Peyer's patch (tissue), 4 donors: Measurements from ENCODE around the gene EVPL. TPM values are rescaled to one million over a fixed set of nuclear protein-coding genes. Genes with fewer than 3 reads are reported as not detected.

Experiments used
- DNase-seq, 3 donors: peaks; one replicate each; pipeline ENCODE4 v3.0.0-alpha.2; 2017 to 2019
- H3K27ac ChIP-seq, 4 donors: fragments of 200-600 bp; sonication (generic); one replicate each; pipeline ENCODE4 v1.5.1; 2016 to 2019
- H3K27me3 ChIP-seq, 2 donors: fragments of 200-600 bp; sonication (generic); one replicate each; pipeline ENCODE4 v1.5.1; 2019
- H3K36me3 ChIP-seq, 3 donors: fragments of 200-600 bp; sonication (generic); one replicate each; pipeline ENCODE4 v1.5.1; 2016 to 2019
- H3K4me1 ChIP-seq, 4 donors: fragments of 200-600 bp; sonication (generic); one replicate each; pipeline ENCODE4 v1.5.1; 2016 to 2019
- H3K4me3 ChIP-seq, 4 donors: fragments of 200-600 bp; sonication (generic); 1 replicate in 3 of 4; 2 replicates in 1 of 4; pipeline ENCODE4 v1.5.1; 2016 to 2019; ENCODE audit warnings: mild to moderate bottlenecking in 1 of 4
- H3K9me3 ChIP-seq, 4 donors: fragments of 200-600 bp; sonication (generic); one replicate each; pipeline ENCODE4 v1.5.1; 2016 to 2019; ENCODE audit warnings: mild to moderate bottlenecking in 1 of 4
- POLR2A ChIP-seq, 2 donors: fragments of 450-650 bp; IDR thresholded peaks; one replicate each; pipeline ENCODE4 v1.5.1; 2017; ENCODE audit warnings: antibody characterized with exemption in 2 of 2, mild to moderate bottlenecking in 2 of 2, moderate library complexity in 2 of 2
- total RNA-seq, 4 donors: library from RNA; depleted of rRNA; stranded (reverse); fragments of >200 nt; gene quantifications; one replicate each; pipeline ENCODE4 v1.1.0, GENCODE V29; 2016
- TF ChIP-seq, protein P1 (sequence below), 6 experiments: fragments of 450-650 bp in 4 of 6; fragments of 200-600 bp in 2 of 6; sonication (generic) in 1 of 6; IDR thresholded peaks; one replicate each; pipeline ENCODE4 v1.5.1; 2017 to 2019; ENCODE audit warnings: antibody characterized with exemption in 6 of 6, mild to moderate bottlenecking in 3 of 6, moderate library complexity in 1 of 6

Gene EVPL
- total RNA-seq, 4 donors from 2014 or later: 26.4 to 87.8 (median 55.0) TPM

DNA sequence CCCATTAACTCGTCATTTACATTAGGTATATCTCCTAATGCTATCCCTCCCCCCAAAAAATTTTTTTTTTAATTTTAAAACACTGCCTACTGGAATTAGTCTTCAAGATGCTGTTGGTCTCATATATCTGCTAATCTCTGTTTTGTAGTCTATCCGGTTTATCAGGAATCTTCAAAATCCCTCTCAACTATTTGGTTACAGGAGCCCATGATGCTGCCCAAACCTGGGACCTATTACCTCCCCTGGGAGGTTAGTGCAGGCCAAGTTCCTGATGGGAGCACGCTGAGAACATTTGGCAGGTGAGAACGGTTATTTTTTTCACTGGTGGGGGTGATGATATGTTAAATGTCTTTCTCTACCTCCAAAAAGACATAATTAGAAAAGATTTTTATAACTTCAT, 41.1 kb downstream of the EVPL start:
- no peaks in the 10 kb centered on the region for H3K9me3 ChIP-seq
- H3K4me1 ChIP-seq: peaks cover 0 to under 1% (median 0%) of the 10 kb centered on the region in 4 donors
- H3K27ac ChIP-seq: no peak overlapping the region
- no peak overlapping the region for H3K4me3 ChIP-seq
- no peaks in the 10 kb centered on the region for H3K36me3 ChIP-seq
- no peaks in the 10 kb centered on the region for H3K27me3 ChIP-seq
- DNase-seq: no peak
- no peak for TF ChIP-seq POLR2A (IDR thresholded peaks at IDR 0.05)
- TF ChIP-seq, protein P1, sequence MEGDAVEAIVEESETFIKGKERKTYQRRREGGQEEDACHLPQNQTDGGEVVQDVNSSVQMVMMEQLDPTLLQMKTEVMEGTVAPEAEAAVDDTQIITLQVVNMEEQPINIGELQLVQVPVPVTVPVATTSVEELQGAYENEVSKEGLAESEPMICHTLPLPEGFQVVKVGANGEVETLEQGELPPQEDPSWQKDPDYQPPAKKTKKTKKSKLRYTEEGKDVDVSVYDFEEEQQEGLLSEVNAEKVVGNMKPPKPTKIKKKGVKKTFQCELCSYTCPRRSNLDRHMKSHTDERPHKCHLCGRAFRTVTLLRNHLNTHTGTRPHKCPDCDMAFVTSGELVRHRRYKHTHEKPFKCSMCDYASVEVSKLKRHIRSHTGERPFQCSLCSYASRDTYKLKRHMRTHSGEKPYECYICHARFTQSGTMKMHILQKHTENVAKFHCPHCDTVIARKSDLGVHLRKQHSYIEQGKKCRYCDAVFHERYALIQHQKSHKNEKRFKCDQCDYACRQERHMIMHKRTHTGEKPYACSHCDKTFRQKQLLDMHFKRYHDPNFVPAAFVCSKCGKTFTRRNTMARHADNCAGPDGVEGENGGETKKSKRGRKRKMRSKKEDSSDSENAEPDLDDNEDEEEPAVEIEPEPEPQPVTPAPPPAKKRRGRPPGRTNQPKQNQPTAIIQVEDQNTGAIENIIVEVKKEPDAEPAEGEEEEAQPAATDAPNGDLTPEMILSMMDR (IDR thresholded peaks at IDR 0.05): no peak

DNA sequence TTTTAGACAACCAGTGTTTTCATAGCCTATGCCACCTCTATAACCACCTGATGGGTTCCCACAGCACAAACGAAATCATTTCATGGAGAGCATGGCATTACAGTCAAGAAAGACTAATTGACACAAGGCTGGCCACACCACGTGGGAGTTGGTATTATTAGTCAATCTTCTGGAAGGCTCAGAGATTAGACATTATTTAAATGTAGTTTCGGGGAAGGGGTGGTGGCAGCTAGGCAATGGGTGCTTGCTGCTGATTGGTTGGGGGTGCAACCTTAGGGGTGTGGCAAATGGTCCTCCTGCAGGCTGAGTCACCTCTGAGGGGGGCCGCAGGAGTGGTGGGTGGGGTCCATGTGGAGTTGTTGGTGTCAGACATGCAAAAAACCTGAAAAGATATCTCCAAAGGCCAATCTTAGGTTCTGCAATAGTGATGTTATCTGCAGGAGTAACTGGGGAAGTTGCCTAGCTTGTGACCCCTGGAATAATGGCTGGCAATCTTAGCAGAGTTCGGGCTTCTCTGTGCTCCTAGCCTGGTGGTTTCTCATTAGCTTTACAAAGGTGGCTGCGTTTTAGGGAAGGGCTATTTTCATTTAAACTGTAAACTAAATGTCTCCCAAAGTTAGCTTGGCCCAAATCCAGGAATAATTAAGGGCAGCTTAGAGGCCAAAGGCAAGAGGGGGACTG, 43.5 kb downstream of the EVPL start:
- DNase-seq: peak in 1 of 3 donors; percentile 44

GRCh38 chr17:75981019-75981615, 46.0 kb downstream of the EVPL start:
- no peak overlapping the region for H3K27ac ChIP-seq
- no peaks in the 10 kb centered on the region for H3K9me3 ChIP-seq
- no peak overlapping the region for H3K4me3 ChIP-seq
- H3K4me1 ChIP-seq: peaks cover 0 to 31% (median 4%) of the 10 kb centered on the region in 4 donors
- DNase-seq: peak in 1 of 3 donors; percentile 34
- H3K27me3 ChIP-seq: no peaks in the 10 kb centered on the region
- TF ChIP-seq, protein P1 (IDR thresholded peaks at IDR 0.05): no peak
- no peaks in the 10 kb centered on the region for H3K36me3 ChIP-seq

More for the DNA sequence above, 43.5 kb downstream of the EVPL start:
- no peaks in the 10 kb centered on the region for H3K36me3 ChIP-seq
- no peak overlapping the region for H3K4me3 ChIP-seq
- H3K4me1 ChIP-seq: peaks cover 0 to 8% (median 0%) of the 10 kb centered on the region in 4 donors
- TF ChIP-seq POLR2A (IDR thresholded peaks at IDR 0.05): no peak
- TF ChIP-seq, protein P1 (IDR thresholded peaks at IDR 0.05): no peak
- H3K27ac ChIP-seq: peak overlapping the region in 2 of 4 donors; percentile 8 to 57
- H3K9me3 ChIP-seq: no peaks in the 10 kb centered on the region
- H3K27me3 ChIP-seq: no peaks in the 10 kb centered on the region

DNA sequence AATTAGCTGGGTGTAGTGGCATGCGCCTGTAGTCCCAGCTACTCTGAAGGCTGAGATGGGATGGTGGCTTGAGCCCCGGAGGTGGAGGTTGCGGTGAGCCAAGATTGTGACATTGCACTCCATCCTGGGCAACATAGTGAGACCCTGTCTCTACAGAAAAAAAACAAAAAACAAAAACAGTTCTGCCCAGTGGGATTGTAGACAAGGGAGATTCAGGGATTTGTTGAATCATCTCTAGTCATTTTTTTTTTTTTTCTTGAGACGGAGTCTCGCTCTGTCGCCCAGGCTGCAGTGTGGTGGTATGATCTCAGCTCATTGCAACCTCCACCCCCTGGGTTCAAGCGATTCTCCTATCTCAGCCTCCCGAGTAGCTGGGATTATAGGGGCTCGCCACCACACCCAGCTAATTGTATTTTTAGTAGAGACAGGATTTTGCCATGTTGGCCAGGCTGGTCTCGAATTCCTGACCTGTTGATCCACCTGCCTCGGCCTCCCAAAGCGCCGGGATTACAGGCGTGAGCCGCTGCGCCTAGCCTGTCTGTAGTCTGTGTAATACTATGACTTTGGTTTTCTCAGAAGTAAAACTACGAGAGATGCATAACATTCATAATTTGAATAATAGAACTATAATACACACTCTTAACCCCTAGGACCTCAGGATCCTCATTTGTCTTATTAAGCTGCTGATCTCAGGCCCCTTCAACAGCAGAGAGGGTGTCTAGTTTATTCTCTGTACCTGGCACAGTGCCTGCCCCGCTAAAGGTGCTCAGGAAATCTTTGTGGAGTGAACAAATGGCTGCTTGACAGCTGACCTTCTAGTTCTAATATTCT, 46.7 kb downstream of the EVPL start:
- peak overlapping the region; percentile 70 to 96 (median 78) for H3K4me3 ChIP-seq

GRCh38 chr17:75979705-75980187, 47.4 kb downstream of the EVPL start:
- no peak for DNase-seq
- H3K4me1 ChIP-seq: peaks cover 0 to 40% (median 4%) of the 10 kb centered on the region in 4 donors

More for the DNA sequence above, 46.7 kb downstream of the EVPL start:
- peak in 1 of 3 donors; percentile 42 for DNase-seq
- peaks cover 0 to 36% (median 4%) of the 10 kb centered on the region in 4 donors for H3K4me1 ChIP-seq
- no peaks in the 10 kb centered on the region for H3K9me3 ChIP-seq
- TF ChIP-seq, protein P1 (IDR thresholded peaks at IDR 0.05): no peak
- TF ChIP-seq POLR2A (IDR thresholded peaks at IDR 0.05): no peak
- no peaks in the 10 kb centered on the region for H3K36me3 ChIP-seq
- no peaks in the 10 kb centered on the region for H3K27me3 ChIP-seq
- peak overlapping the region; percentile 96 to 99 (median 98) for H3K27ac ChIP-seq

More at GRCh38 chr17:75979705-75980187, 47.4 kb downstream of the EVPL start:
- Histone ChIP-seq H3K27me3 (no peaks in the 10 kb centered on the region), H3K36me3 (no peaks in the 10 kb centered on the region), H3K27ac (peak overlapping the region; percentile 96 to 99 (median 98)), H3K4me3 (peak overlapping the region; percentile 70 to 96 (median 78)), H3K9me3 (no peaks in the 10 kb centered on the region)
- TF ChIP-seq, protein P1 (IDR thresholded peaks at IDR 0.05): no peak
- no peak for TF ChIP-seq POLR2A (IDR thresholded peaks at IDR 0.05)
